SIG-M5 treated with dmso at 0.1 percent for 504 hours (cell line): ENCODE results near the gene TSG101.
A peak's percentile ranks its signal among the peaks of the same experiment; 100 is the strongest.

Experiments
- DNase-seq: peaks from one replicate; lab custom pipeline; 2025; ENCODE audit not compliant: unreplicated experiment; lab: John Stamatoyannopoulos, UW

TSG101 gene

DNA sequence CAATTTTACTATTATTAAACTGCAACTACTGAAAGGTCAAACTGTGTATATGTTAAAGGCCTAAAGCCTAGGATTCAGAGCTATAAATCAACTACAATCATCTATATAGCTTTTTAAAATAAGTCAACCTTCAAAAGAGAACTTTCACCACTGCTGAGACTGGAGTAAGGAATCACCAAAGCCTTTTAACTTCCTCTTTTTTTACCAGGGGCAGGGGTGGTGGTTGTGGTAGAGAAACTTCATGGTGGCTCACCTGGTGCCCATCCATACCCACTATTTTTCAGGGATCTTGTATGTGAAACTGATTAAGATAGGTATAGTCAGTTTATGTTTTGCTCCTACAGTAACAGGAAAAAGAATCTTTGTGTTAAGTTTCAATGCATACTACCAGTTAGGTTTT is 31.5 kb downstream of the TSG101 start:
- DNase-seq: no peak

DNA sequence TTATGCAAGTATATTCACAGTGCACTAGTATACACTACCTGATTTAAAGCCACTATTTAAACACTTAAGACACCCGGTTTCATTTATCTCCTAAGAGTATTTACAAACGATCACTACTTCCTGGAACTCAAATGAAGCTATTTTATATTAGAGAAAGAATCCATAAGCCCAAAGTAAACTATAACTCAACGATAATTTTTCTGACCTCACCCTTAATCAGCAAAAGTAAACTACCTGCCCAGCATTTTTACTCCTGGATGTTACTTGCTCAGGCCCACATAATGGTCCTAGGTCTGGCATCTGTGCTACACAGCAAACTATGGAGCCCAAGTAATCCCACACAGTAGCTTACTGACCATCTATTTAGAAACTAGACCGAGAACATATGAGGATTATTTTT is 33.4 kb downstream of the TSG101 start:
- DNase-seq: no peak

GRCh38 chr11:18492888-18493287 is 33.9 kb downstream of the TSG101 start:
- no peak for DNase-seq

GRCh38 chr11:18491924-18492323 is 34.8 kb downstream of the TSG101 start:
- DNase-seq: no peak

DNA sequence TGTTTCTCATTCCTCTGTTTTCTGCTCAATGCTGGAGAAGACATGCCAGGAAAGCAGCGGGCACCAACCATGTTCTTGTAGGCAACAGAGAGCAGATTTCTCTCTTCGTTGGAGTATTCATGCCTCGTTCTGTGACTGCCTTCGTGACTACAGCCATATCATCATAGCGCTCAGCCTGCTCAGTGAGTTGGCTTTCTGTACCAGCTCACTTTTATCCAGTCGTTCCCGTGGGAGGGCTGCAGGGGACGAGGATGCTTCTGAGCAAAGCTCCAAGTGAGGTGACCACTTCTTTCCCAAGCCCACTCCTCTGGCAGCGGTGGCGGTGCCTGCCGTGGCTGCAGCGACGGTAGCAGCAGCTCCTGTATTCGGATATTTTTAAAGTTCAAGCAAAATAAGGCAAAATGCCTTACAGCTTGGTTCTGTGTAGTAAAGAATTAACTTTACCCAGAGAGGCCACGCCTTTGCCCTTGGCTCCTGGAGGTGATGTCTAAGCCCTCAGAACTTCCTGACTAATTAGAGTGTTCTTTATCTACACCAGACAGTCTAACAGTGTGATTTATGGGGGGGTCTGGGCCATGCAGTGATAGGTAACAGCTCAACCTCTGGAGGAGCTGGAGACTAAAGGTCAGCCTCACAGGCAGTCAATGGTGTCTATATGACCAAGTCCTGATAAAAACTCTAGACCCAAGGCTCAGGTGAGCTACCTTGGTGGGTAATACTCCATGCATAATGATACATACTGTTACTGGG is 35.8 kb downstream of the TSG101 start:
- DNase-seq: no peak

- DNase-seq: no peak
These were observed 36.4 kb downstream of the TSG101 start for GRCh38 chr11:18490319-18490718.

- DNase-seq: no peak
These were observed 40.7 kb downstream of the TSG101 start for GRCh38 chr11:18485913-18486528.

DNA sequence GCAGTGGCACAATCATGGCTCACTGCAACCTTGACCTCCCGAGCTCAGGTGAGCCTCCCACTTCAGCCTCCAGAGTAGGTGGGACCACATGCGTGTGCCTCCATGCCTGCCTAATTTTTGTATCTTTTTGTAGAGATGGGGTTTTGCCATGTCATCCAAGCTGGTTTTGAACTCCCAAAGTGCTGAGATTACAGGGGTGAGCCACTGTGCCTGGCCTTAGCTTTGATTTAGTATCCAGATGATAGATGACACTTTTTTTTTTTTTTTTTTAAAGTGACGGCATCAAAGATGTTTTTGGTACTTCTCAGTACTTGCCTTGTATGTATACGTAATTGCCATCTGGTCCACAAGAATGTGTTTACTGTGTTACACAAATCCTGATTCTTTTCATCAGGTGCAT is 47.7 kb downstream of the TSG101 start:
- no peak for DNase-seq

DNA sequence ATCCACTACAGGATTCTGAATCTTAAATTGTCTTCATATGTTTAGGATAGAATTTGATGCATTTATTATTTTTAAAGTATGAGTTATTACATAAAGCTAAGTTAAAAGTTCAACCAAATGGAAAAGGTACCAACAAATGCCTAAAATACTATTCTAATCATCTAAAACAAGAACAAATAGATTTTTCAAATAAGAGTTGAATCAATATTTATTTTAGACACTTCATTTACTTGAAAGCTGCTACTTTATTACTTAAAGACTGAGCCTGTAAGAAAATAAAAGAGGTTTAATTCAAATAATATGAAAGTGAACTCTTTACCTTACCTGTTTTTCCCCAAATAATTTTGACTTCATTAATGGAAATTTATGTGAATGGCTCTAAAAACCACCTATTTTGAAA is 54.2 kb downstream of the TSG101 start:
- DNase-seq: no peak

- no peak for DNase-seq
These were observed 54.7 kb downstream of the TSG101 start for GRCh38 chr11:18471995-18472394.

- no peak for DNase-seq
These were observed 57.8 kb downstream of the TSG101 start for GRCh38 chr11:18468961-18469360.

DNA sequence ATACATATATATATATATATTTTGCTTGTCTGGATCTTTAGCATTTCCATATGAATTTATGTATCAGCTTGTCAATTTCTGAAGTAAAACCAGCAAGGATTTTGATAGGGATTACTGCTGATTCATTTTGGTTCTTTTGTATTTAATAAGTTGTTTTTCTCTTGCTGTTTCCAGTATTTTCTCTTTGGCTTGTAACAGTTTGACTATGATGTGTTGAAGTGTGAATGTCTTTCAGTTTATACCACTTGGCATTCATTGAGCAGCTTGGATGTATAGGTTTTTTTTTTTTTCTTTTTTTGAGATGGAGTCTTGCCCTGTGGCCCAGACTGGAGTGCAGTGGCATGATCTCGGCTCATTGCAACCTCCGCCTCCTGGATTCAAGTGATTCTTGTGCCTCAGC is 58.7 kb downstream of the TSG101 start:
- DNase-seq: no peak

- DNase-seq: no peak
These were observed 60.3 kb downstream of the TSG101 start for GRCh38 chr11:18466402-18466801.

DNA sequence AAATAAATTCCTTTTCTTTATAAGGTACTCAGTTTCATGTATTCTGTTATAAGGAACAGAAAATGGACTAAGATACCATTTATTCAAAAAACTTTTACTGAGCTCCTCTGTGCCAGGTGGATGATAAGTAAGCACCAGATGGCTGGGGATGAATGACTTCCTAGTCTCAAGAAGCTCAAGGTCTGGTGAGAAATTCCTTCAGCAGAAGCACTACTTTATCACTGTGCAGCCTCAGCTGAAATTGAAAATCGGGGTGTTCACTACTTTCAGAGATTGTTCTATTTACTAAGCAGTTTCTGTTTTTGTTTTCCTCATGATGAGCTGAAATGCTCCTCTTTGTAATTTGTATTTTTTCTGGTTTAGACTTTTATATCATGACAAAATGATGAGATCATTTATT is 63.3 kb downstream of the TSG101 start:
- no peak for DNase-seq

DNA sequence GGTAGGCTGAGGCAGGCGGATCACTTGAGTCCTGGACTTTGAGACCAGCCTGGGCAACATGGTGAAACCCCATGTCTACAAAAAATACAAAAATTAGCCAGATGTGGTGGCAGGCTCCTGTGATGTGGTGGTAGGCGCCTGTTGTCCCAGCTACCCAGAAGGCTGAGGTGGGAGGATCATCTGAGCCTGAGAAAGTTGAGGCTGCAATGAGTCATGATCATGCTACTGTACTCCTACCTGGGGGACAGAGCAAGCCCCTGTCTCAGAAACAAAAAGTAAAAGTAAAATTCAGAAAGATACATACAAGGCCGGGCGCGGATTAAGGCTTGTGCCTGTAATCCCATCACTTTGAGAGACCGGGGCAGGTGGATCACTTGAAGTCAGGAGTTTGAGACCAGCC is 64.8 kb downstream of the TSG101 start:
- DNase-seq: no peak

- DNase-seq: no peak
These were observed 67.1 kb downstream of the TSG101 start for GRCh38 chr11:18459634-18460033.

- DNase-seq: no peak
These were observed 69.3 kb downstream of the TSG101 start for GRCh38 chr11:18457450-18457849.

DNA sequence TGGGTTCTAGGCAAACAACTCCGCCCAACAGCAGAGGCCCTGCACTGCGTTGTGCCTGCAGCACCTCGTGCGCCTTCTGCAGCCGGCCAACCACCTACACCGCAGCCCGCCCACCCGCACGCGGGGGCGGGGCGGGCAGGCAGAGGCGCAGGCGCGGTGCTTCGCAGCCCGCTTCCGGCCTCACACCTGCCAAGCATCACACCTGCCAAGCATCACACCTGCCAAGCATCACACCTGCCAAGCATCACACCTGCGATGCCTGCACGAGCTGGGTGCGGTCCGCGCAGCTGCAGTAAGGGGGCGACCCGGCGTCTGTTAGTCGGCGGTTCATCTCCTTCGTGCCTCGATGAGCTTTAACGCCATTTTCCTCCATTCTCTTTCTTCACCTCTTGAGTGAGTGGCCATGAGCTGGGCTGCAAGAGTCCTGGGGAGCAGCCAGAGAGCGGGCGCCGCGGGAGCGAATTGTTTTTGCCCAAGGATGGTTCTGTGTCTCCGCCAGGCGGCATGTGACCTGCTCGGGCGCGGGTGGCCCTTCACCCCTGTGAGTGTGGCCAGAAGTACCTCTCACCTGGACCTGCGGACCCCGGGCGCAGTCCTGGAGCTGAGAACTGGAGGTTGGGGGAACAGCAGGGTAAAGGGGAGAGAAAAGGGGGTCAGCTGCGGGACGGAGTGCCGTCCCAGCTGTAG is 70.9 kb downstream of the TSG101 start, which contains the start of gene LDHAL6A:
Gene LDHAL6A (plus strand): TSS at position 171 of the 687 bp plus-strand sequence. CDS start 825 bp downstream, outside the sequence.
- no peak for DNase-seq

- no peak for DNase-seq
These were observed 73.8 kb downstream of the TSG101 start for GRCh38 chr11:18452927-18453326.

DNA sequence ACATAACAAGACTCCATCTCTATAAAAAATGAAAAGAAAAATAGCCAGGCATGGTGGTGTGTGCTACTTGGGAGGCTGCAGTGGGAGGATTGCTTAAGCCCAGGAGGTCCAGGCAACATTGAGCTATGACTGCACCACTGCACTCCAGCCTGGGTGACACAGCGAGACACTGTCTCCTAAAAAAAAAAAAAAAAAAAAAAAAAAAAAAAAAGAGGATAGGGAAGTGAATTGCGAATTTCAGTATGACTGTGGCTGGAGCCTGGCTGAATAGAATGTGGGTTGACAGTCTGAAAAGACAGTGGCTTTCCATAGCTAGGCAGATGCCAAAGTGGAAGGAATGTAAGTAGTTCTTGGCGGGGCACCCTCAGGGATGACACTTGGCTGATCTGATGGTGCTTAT is 77.5 kb downstream of the TSG101 start:
- DNase-seq: peak; percentile 21

DNA sequence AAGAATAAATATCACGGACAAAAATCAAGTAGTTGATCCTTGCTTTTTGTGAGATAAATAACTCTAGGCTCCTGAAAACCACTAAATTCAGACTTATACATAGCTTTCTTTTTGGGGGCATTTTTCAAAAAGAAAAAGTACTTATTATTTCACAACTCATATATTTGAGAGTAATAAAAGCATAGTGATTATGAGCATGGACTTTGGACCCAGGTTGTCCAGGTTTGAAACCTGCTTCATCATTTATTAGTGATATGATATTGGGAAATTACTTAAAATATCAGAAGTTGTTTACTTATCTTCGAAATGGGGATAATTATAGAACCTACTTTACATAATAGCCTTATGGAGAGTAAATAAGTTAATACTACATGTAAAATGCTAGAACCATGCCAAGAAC is 88.1 kb downstream of the TSG101 start:
- no peak for DNase-seq
